Cardiac muscle cell (in vitro differentiated cells and primary cell): ENCODE measurements around the gene PAX2. TPM values are rescaled to one million over a fixed set of nuclear protein-coding genes. Genes with fewer than 3 reads are reported as not detected.

Experiments
- DNase-seq, 2 donors: peaks; one replicate each; pipeline versions ENCODE4 v3.0.0 to v3.0.0-alpha.2; 2010 to 2017; ENCODE audit warnings: low read depth in 1 of 2, low spot score in 1 of 2
- H3K27ac ChIP-seq: fragments of 200-600 bp; sonication (generic); 2 replicates; pipeline ENCODE4 v1.5.1; 2016
- H3K27me3 ChIP-seq: fragments of 200-600 bp; sonication (generic); 2 replicates; pipeline ENCODE4 v1.6.0; 2016; ENCODE audit warnings: control low read depth
- H3K36me3 ChIP-seq: fragments of 200-600 bp; sonication (generic); 2 replicates; pipeline ENCODE4 v1.5.1; 2016; ENCODE audit warnings: control low read depth
- H3K4me1 ChIP-seq: fragments of 200-600 bp; sonication (generic); 2 replicates; pipeline ENCODE4 v1.8.1; 2017; ENCODE audit warnings: low read depth, mild to moderate bottlenecking, mixed run types
- H3K4me3 ChIP-seq: fragments of 200-600 bp; sonication (generic); 2 replicates; pipeline ENCODE4 v1.5.1; 2016; ENCODE audit warnings: mild to moderate bottlenecking
- H3K9me3 ChIP-seq: fragments of 200-600 bp; sonication (generic); 2 replicates; pipeline ENCODE4 v1.5.1; 2017; ENCODE audit warnings: low read depth, mild to moderate bottlenecking, control low read depth
- polyA plus RNA-seq: library from polyadenylated mRNA; unstranded; fragments of >200 nt; fragmentation: Nextera tagmentation; extraction: Ambion mirVana; gene quantifications from 2 replicates; pipeline ENCODE4 v1.2.1, GENCODE V29; 2016
- total RNA-seq: library from RNA; depleted of rRNA; stranded (reverse); fragments of >200 nt; gene quantifications from 2 replicates; pipeline ENCODE4 v1.2.3, GENCODE V29; 2016
- TF ChIP-seq, protein P1 (sequence below): IDR thresholded peaks from 2 replicates; pipeline ENCODE4 v1.5.1; 2012; ENCODE audit warnings: low read depth, mild to moderate bottlenecking, low read length

Gene PAX2
- total and polyA plus RNA-seq, 2 experiments from 2014 or later: not detected

DNA sequence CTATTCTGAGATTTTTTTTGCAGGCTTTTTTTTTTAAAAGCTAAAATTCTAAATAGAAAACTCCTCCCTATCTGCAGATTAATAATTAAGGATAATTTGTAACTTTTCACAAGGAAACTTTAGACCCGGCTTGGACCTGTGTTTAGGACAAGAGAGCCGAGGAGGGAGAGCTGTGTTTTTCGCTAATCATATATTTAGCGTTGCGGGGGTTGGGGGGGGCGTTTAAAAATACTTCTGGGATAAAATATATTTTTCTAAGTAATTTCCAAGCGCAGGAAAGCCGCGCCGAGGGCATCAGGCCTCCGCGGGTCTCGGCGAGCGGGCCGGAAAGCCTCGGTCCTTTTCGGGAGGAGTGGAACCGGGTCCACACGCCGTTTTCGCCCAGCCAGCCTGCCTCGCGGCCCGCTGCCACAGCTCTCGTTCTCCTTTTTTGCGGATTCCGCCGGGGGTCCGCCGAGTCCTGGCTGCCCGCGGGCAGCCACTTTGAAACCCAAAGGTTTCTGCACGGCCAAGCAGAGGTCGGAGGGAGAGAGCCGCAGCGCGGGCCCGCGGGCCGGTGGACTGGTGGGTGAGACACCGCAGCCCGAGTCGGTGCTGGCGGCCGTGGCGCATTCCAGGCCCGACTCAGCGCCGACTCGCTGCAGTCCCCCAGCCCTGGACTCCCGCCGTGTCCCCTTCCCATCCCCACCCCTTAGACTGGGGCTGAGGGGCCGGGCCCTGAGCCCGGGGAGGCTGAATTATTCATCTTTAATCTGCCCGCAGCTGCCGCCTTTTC is 2.3 kb downstream of the PAX2 start:
- no peaks in the 10 kb centered on the region for H3K9me3 ChIP-seq
- H3K4me1 ChIP-seq: peaks cover 20% of the 10 kb centered on the region
- no peak overlapping the region for H3K27ac ChIP-seq
- H3K4me3 ChIP-seq: no peak overlapping the region
- no peaks in the 10 kb centered on the region for H3K36me3 ChIP-seq
- DNase-seq: no peak
- peaks cover 100% of the 10 kb centered on the region for H3K27me3 ChIP-seq
- TF ChIP-seq, protein P1, sequence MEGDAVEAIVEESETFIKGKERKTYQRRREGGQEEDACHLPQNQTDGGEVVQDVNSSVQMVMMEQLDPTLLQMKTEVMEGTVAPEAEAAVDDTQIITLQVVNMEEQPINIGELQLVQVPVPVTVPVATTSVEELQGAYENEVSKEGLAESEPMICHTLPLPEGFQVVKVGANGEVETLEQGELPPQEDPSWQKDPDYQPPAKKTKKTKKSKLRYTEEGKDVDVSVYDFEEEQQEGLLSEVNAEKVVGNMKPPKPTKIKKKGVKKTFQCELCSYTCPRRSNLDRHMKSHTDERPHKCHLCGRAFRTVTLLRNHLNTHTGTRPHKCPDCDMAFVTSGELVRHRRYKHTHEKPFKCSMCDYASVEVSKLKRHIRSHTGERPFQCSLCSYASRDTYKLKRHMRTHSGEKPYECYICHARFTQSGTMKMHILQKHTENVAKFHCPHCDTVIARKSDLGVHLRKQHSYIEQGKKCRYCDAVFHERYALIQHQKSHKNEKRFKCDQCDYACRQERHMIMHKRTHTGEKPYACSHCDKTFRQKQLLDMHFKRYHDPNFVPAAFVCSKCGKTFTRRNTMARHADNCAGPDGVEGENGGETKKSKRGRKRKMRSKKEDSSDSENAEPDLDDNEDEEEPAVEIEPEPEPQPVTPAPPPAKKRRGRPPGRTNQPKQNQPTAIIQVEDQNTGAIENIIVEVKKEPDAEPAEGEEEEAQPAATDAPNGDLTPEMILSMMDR: no peak

DNA sequence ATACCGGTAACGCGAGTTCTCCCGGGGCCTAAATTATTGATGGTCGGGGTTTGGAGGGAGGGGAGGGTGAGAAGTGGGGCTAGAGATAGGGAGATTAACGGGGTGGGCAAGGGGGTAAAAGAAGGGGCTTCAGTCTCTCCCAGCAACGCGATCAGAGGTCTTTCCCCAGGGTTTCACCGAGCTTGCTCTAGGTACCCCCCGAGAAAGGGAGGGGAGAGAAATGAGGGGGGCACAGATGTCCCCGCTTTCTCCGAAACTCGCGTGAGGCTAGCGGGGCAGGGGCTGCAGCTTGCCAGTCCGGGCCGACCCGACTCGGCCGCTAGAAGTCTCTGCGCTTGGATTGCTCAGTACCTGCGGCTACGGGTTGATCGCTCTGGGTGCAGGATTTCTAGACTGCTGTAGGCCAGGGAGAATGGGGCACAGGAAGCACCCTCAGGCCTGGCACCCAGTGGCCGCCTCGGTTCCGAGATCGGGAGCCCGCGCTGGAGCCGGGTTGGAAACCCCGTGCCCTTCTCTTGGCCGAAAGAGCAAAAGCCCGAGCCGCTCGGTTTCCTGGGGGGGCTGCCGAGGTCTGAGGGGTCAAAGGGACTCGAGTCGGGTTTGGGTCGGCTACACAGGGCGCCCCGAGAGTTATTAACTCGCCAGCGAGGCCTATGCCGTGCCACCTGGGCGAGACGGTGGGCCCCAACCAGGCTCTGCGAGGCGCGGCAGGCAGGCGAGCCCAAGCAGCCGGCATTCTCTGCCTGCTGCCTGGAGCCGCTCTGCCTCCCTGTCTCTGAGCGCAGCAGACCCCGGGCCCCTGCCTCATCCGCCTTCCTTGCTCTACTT is 3.1 kb downstream of the PAX2 start:
- Histone ChIP-seq H3K4me3 (no peak overlapping the region), H3K36me3 (no peaks in the 10 kb centered on the region), H3K9me3 (no peaks in the 10 kb centered on the region), H3K4me1 (peaks cover 20% of the 10 kb centered on the region), H3K27ac (no peak overlapping the region), H3K27me3 (peaks cover 100% of the 10 kb centered on the region)
- DNase-seq: no peak
- TF ChIP-seq, protein P1: no peak

DNA sequence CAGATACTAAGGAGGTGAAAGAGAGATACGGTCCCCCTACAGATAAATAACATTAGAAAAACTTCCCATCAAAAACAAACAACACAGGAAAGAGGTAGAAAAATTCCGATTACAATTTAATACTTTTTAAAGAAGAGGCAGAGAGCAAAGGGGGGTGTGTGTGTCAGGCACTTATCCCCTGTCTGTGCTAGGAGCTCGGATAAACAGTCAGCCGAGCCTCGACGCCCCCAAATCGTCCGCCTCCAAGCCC is 3.6 kb downstream of the PAX2 start:
- Histone ChIP-seq H3K27me3 (peaks cover 100% of the 10 kb centered on the region), H3K9me3 (no peaks in the 10 kb centered on the region), H3K36me3 (no peaks in the 10 kb centered on the region), H3K27ac (no peak overlapping the region), H3K4me3 (no peak overlapping the region), H3K4me1 (peaks cover 20% of the 10 kb centered on the region)
- TF ChIP-seq, protein P1: no peak
- DNase-seq: no peak

DNA sequence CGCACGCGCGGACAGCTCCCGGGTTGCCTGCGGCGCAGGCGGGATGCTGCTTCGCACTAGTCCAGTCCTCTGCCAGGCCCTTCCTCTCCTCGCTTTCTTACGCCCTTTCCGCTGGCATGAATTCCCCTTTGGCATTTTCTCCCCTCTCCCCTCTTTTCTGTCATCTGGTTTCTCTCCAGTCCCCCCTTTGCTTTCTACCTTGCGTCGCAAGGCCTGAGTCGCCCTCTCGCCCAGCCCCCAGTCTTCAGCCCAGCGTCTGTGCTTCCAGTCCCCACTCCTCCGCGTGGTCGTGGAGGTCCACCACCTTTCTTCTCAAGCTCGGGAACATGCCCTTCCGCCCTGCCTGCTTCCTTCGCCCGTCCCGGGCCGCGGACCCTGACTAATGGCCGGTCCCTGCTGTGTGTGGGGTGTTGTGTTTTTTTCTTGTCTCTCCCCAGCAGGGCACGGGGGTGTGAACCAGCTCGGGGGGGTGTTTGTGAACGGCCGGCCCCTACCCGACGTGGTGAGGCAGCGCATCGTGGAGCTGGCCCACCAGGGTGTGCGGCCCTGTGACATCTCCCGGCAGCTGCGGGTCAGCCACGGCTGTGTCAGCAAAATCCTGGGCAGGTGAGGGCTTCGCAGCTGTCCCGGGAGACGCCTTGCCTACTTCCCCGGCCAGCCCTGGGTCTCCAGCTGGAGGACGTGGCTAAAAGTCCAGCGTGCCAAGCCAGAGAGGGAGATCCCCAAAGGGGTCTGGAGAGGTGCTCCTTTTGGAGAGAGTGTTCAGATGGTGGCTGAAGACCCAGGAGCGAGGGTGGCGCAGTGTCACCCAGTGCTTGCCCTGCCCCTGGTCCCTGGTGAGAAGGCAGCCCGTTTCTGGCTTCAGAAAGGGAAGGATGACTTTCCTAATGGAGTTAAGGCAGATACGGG is 4.2 kb downstream of the PAX2 start:
- Histone ChIP-seq H3K36me3 (no peaks in the 10 kb centered on the region), H3K27me3 (peaks cover 100% of the 10 kb centered on the region), H3K9me3 (no peaks in the 10 kb centered on the region), H3K4me3 (no peak overlapping the region), H3K4me1 (peaks cover 20% of the 10 kb centered on the region), H3K27ac (no peak overlapping the region)
- TF ChIP-seq, protein P1: no peak
- DNase-seq: no peak

DNA sequence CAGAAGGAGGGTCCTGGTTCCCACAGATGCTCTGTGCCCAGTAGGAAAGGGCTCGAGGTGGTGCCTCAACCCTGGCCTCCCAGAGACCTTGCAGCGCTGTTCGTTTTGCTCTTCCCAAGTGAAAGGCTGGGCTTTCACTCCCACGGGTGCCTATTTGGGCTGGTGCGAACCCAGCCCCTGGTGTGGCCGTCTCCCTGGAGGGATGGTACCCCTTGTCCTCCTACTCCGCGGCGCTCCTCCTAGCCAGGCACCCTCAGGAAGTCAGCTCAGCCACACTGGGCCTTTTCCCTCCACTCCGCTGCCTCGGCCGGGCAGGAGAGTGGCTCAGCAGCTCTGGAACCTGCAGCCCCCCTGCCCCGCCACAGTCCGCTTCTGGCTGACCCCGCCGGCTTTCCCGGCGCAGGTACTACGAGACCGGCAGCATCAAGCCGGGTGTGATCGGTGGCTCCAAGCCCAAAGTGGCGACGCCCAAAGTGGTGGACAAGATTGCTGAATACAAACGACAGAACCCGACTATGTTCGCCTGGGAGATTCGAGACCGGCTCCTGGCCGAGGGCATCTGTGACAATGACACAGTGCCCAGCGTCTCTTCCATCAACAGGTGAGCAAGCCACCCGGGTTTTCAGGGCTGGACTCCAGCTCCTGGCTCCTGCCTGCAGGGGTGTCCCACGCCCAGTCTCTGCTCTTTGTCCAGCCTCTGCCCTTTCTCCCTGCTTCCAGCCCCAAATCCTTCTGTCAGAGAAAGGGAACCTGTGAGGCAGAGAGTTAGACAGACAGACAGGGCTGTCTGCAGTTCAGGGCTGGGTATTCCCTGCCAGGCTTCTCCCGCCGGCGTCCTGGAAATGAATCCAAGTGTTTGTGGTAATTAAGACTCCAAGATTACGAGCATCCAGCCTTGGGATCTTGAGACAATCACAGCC is 5.2 kb downstream of the PAX2 start:
- no peaks in the 10 kb centered on the region for H3K9me3 ChIP-seq
- H3K36me3 ChIP-seq: no peaks in the 10 kb centered on the region
- peaks cover 20% of the 10 kb centered on the region for H3K4me1 ChIP-seq
- TF ChIP-seq, protein P1: no peak
- DNase-seq: no peak
- no peak overlapping the region for H3K4me3 ChIP-seq
- H3K27me3 ChIP-seq: peaks cover 100% of the 10 kb centered on the region
- H3K27ac ChIP-seq: no peak overlapping the region
